ENCODE results near the gene MT3.

GRCh38 chr16:56634715-56635440 lies 45.5 kb downstream of the MT3 start:
- TF ChIP-seq CTCF (IDR thresholded peaks at IDR 0.05) (no peak), EZH2phosphoT487 (IDR thresholded peaks at IDR 0.05) (peak; percentile 99), EZH2 (IDR thresholded peaks at IDR 0.05) (peak; percentile 100)

Measured in neural progenitor cell (in vitro differentiated cells).